ENCODE measurements around the gene SLAMF7.

SLAMF7 gene

DNA sequence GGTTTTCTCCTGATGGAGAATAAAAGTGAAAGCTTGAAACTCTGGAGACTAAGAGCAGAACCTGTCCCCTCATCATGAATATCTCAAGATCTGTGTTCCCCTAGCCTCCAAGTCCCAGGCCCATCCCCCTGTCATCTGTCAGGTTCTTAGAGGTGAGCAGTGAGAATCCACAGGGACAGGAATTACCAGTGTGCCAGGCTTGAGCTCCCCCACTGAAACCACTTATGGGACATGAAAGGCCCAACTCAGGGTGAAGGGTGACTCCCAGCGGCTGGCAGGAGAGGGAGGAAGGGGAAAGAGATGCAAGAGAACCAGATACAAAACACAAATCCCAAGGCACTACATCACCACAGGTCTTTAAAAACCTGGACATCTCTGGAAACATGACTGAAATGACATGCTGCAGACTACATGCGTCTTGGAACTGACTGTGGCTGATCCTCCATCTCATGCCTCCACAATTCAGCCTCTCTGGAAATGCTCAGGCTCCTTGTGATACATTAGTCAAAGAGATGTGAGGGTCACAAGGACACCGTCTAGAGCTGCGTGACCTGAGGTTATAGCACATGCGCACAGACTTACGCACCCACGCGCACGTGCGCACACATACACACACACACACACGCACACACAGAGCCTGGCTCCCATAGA, 50.1 kb downstream of the SLAMF7 start:
- Histone ChIP-seq H3K4me1 (ENCODE audit: insufficient read depth, insufficient read length) (no peaks in the 10 kb centered on the region), H3K9ac (ENCODE audit: insufficient read length, low read depth) (no peak overlapping the region), H3K36me3 (ENCODE audit: insufficient read depth, insufficient read length, low read length) (no peaks in the 10 kb centered on the region), H3K4me3 (ENCODE audit: insufficient read length, low read depth) (no peak overlapping the region), H3K27me3 (ENCODE audit: insufficient read depth, insufficient read length) (no peaks in the 10 kb centered on the region), H3K9me3 (ENCODE audit: insufficient read depth, low read length) (no peaks in the 10 kb centered on the region)
- DNase-seq (ENCODE audit: low read depth, low spot score) = no peak
- TF ChIP-seq YY1 (IDR thresholded peaks at IDR 0.05; ENCODE audit: insufficient read depth, insufficient read length) (no peak), SUZ12 (IDR thresholded peaks at IDR 0.05; ENCODE audit: extremely low read depth, insufficient read depth, insufficient read length) (no peak), ZNF274 (IDR thresholded peaks at IDR 0.05; ENCODE audit: low read depth, low read length) (no peak)

DNA sequence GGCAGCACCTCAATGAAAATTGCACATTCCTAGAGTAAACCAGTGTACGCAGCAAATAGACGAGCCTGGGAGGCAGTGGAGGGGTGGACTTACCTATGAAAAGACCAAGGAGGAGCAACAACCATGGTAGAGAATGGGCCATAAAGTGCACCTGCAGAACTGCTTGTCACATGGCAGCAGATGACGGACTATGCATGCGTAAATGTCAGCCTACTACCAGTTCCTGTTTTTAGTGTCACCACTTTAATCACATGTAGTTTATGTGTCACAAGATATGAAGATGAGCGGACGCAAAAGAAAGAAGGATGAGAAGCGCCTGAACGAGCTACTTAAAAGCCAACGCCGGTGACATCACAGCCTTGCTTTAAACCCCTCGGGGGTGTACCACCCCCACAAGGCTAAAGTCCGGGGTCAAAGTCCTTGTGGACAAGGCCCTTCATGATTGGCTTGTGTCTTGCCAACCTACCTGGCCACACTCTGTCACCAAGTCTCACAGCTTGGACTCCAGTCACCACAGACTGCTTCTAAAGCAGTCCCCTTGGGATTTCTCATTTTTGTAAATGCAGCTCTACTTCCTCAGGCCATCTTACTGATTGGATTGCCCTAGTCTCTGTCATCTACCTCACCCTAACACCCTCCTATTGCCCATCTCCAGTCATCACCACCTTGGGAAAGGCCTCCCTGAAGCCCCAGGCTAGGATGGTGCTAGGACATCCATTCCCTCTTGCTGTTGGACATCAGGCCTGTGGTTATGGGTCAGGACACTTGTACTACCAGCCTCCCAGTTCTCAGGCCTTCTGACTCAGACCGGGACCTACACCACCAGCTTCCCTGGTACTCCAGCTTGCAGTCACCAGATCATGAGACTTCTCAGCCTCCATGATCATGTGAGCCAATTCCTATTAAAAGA, 50.9 kb downstream of the SLAMF7 start:
- H3K4me3 ChIP-seq (ENCODE audit: insufficient read length, low read depth) = no peak overlapping the region
- TF ChIP-seq SUZ12 (IDR thresholded peaks at IDR 0.05; ENCODE audit: extremely low read depth, insufficient read depth, insufficient read length) (no peak), ZNF274 (IDR thresholded peaks at IDR 0.05; ENCODE audit: low read depth, low read length) (no peak), YY1 (IDR thresholded peaks at IDR 0.05; ENCODE audit: insufficient read depth, insufficient read length) (no peak)
- H3K27me3 ChIP-seq (ENCODE audit: insufficient read depth, insufficient read length) = no peaks in the 10 kb centered on the region
- no peak overlapping the region for H3K9ac ChIP-seq (ENCODE audit: insufficient read length, low read depth)
- H3K4me1 ChIP-seq (ENCODE audit: insufficient read depth, insufficient read length) = no peaks in the 10 kb centered on the region
- DNase-seq (ENCODE audit: low read depth, low spot score) = no peak
- no peaks in the 10 kb centered on the region for H3K9me3 ChIP-seq (ENCODE audit: insufficient read depth, low read length)
- H3K36me3 ChIP-seq (ENCODE audit: insufficient read depth, insufficient read length, low read length) = no peaks in the 10 kb centered on the region

DNA sequence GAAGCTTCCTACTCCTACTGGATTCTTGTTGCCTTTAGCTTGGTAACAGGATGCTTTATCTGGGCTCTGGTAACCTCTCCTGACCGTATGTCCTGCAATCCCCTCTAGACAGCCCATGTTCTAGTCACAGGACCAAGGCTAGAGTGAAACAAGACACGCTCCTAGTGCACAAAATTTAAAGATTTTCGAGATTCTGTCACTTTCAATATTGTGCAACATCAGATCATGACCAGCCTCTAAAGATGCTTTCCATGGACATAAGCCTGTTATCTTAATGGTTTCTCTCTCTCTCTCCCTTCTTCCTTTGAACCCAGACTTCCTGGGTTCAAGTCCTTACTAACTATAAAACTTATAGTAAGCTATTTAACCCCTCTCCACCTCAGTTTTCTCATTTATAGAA, 55.3 kb downstream of the SLAMF7 start:
- Histone ChIP-seq H3K4me1 (ENCODE audit: insufficient read depth, insufficient read length) (no peaks in the 10 kb centered on the region), H3K27me3 (ENCODE audit: insufficient read depth, insufficient read length) (no peaks in the 10 kb centered on the region)
- TF ChIP-seq ZNF274 (IDR thresholded peaks at IDR 0.05; ENCODE audit: low read depth, low read length) = no peak
- no peak for TF ChIP-seq SUZ12 (IDR thresholded peaks at IDR 0.05; ENCODE audit: extremely low read depth, insufficient read depth, insufficient read length)
- TF ChIP-seq YY1 (IDR thresholded peaks at IDR 0.05; ENCODE audit: insufficient read depth, insufficient read length) = no peak

DNA sequence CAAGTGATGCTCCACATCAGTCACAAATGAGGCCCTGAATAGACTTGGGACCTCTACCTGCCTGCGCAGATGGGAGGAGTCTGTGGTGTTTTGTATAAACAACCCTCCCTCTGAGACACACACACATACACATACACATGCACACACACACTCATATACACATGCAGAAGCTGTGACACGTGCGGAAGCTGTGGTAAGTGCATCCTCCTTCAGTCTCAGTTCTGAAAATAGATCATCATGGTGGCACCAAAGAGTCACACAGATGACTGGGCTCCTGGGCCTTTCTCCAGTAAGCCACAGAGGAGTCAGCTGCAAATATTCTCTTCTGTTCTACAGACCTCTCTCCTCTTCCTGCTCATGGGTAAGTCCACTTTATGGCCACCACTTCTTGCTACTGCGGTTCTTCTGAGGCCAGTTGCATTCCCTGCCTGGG, 56.9 kb downstream of the SLAMF7 start, which contains the start of gene LY9:
Gene LY9, plus strand, starts transcription at position 224 of the 433 bp plus-strand sequence. Its CDS starts 14 bp downstream, at position 238.
- Histone ChIP-seq H3K27me3 (ENCODE audit: insufficient read depth, insufficient read length) (no peaks in the 10 kb centered on the region), H3K9ac (ENCODE audit: insufficient read length, low read depth) (no peak within 1 kb of the TSS), H3K4me3 (ENCODE audit: insufficient read length, low read depth) (no peak within 1 kb of the TSS), H3K36me3 (ENCODE audit: insufficient read depth, insufficient read length, low read length) (no peaks in the 10 kb centered on the region), H3K4me1 (ENCODE audit: insufficient read depth, insufficient read length) (no peaks in the 10 kb centered on the region), H3K9me3 (ENCODE audit: insufficient read depth, low read length) (no peaks in the 10 kb centered on the region)
- no peak for DNase-seq (ENCODE audit: low read depth, low spot score)
- TF ChIP-seq ZNF274 (IDR thresholded peaks at IDR 0.05; ENCODE audit: low read depth, low read length) (no peak), SUZ12 (IDR thresholded peaks at IDR 0.05; ENCODE audit: extremely low read depth, insufficient read depth, insufficient read length) (no peak), YY1 (IDR thresholded peaks at IDR 0.05; ENCODE audit: insufficient read depth, insufficient read length) (no peak)

More for the DNA sequence above, 55.3 kb downstream of the SLAMF7 start:
- Histone ChIP-seq H3K9me3 (ENCODE audit: insufficient read depth, low read length) (no peaks in the 10 kb centered on the region), H3K36me3 (ENCODE audit: insufficient read depth, insufficient read length, low read length) (no peaks in the 10 kb centered on the region), H3K4me3 (ENCODE audit: insufficient read length, low read depth) (no peak overlapping the region), H3K9ac (ENCODE audit: insufficient read length, low read depth) (no peak overlapping the region)
- DNase-seq (ENCODE audit: low read depth, low spot score) = no peak

DNA sequence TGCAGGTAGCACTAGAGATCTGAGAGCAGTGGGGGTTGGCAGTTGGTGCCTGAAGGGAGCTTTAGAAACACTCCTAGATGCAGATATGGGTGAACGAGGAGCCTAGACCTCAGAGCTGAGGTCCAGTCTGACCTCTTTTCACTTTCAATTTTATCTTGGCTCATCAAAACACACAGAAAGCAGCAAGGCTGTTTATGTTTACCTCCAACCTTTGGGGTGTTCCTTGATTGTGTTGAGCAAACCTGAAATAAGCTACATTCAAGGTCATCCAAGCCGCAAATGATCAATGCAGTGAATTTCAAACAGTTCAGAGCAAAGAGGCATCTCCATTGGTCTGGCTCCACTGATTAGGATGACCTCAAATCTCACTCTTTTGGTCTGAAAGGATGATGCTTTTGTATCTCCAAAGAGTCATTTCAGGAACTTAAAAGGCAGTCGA, 58.2 kb downstream of the SLAMF7 start:
- no peak overlapping the region for H3K9ac ChIP-seq (ENCODE audit: insufficient read length, low read depth)
- no peak for DNase-seq (ENCODE audit: low read depth, low spot score)
- no peaks in the 10 kb centered on the region for H3K36me3 ChIP-seq (ENCODE audit: insufficient read depth, insufficient read length, low read length)
- no peaks in the 10 kb centered on the region for H3K4me1 ChIP-seq (ENCODE audit: insufficient read depth, insufficient read length)
- no peak overlapping the region for H3K4me3 ChIP-seq (ENCODE audit: insufficient read length, low read depth)
- no peaks in the 10 kb centered on the region for H3K27me3 ChIP-seq (ENCODE audit: insufficient read depth, insufficient read length)
- TF ChIP-seq YY1 (IDR thresholded peaks at IDR 0.05; ENCODE audit: insufficient read depth, insufficient read length) (no peak), ZNF274 (IDR thresholded peaks at IDR 0.05; ENCODE audit: low read depth, low read length) (no peak), SUZ12 (IDR thresholded peaks at IDR 0.05; ENCODE audit: extremely low read depth, insufficient read depth, insufficient read length) (no peak)
- H3K9me3 ChIP-seq (ENCODE audit: insufficient read depth, low read length) = no peaks in the 10 kb centered on the region

DNA sequence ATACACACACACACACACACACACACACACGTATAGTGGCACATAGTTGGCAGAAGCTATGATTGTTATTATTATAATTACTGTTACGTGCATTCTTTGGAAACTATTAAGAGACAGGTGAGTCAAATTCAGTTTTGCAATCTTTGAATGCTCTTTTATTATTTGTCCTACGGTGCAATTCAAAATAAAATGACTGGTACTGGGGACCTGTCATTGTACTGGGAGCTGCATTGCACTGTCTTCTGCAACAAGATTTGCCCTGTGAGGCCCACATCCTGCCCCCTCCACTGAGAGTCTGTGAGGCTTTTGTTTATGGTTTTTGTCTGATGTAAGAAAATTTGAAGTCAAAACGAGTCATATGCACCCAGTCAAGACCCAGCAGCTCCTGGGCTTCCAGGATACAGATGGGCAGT, 58.8 kb downstream of the SLAMF7 start:
- Histone ChIP-seq H3K36me3 (ENCODE audit: insufficient read depth, insufficient read length, low read length) (no peaks in the 10 kb centered on the region), H3K9me3 (ENCODE audit: insufficient read depth, low read length) (no peaks in the 10 kb centered on the region), H3K27me3 (ENCODE audit: insufficient read depth, insufficient read length) (no peaks in the 10 kb centered on the region), H3K9ac (ENCODE audit: insufficient read length, low read depth) (no peak overlapping the region), H3K4me1 (ENCODE audit: insufficient read depth, insufficient read length) (no peaks in the 10 kb centered on the region), H3K4me3 (ENCODE audit: insufficient read length, low read depth) (no peak overlapping the region)
- DNase-seq (ENCODE audit: low read depth, low spot score) = no peak
- no peak for TF ChIP-seq YY1 (IDR thresholded peaks at IDR 0.05; ENCODE audit: insufficient read depth, insufficient read length)
- TF ChIP-seq SUZ12 (IDR thresholded peaks at IDR 0.05; ENCODE audit: extremely low read depth, insufficient read depth, insufficient read length) = no peak

DNA sequence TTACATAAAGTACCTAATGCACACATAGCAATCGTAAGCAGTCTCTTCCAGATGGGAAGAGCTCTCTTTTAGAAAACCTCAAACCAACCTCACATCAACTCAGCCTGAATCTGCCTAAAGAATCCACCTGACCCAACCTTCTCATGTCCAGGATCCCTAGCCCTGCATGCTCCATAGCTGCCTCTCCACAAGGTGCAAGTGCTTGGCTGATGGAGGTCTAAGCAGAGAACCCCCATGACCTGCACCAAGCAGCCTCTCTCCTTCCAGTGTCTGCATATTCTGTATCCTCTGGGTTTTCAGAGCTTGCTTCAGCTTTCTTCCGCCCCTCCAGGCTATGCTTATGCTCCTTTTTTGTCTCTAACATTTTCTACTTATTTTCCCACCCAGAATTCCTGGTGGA, 59.4 kb downstream of the SLAMF7 start:
- no peak for DNase-seq (ENCODE audit: low read depth, low spot score)
- Histone ChIP-seq H3K27me3 (ENCODE audit: insufficient read depth, insufficient read length) (no peaks in the 10 kb centered on the region), H3K4me1 (ENCODE audit: insufficient read depth, insufficient read length) (no peaks in the 10 kb centered on the region), H3K9ac (ENCODE audit: insufficient read length, low read depth) (no peak overlapping the region), H3K9me3 (ENCODE audit: insufficient read depth, low read length) (no peaks in the 10 kb centered on the region), H3K36me3 (ENCODE audit: insufficient read depth, insufficient read length, low read length) (no peaks in the 10 kb centered on the region), H3K4me3 (ENCODE audit: insufficient read length, low read depth) (no peak overlapping the region)
- no peak for TF ChIP-seq YY1 (IDR thresholded peaks at IDR 0.05; ENCODE audit: insufficient read depth, insufficient read length)
- no peak for TF ChIP-seq SUZ12 (IDR thresholded peaks at IDR 0.05; ENCODE audit: extremely low read depth, insufficient read depth, insufficient read length)
- no peak for TF ChIP-seq ZNF274 (IDR thresholded peaks at IDR 0.05; ENCODE audit: low read depth, low read length)

Data from NT2/D1 (cell line).